Panc1 (cell line): ENCODE data around the gene KCTD13. TPM values are rescaled to one million over a fixed set of nuclear protein-coding genes. Genes with fewer than 3 reads are reported as not detected.

Source experiments
- ATAC-seq: fragments of 200-7000 bp; cut with Tn5 transposase; 2 replicates; pipeline ENCODE4 v1.9.1; 2020; ENCODE audit warnings: mild to moderate bottlenecking, moderate library complexity
- BruUV-seq: library from RNA; stranded (reverse); fragments of 400-500 nt; replicated peaks from 2 replicates; lab custom pipeline; 2021; lab: Mats Ljungman, UMichigan
- CTCF ChIA-PET: fragments of 300-600 bp; sonication (Branson Sonifier 250); formaldehyde crosslinking; loops from one replicate; lab custom pipeline; 2022; ENCODE audit warnings: antibody characterized with exemption; lab: Charles Lee
- POLR2A ChIA-PET: fragments of 300-600 bp; sonication (Branson Sonifier 250); formaldehyde crosslinking; loops from one replicate; lab custom pipeline; 2022; ENCODE audit warnings: antibody characterized with exemption; lab: Charles Lee
- DNase-seq: peaks from one replicate; pipeline ENCODE4 v3.0.0-alpha.2; 2010; ENCODE audit warnings: low read depth, low spot score
- H3K27ac ChIP-seq: 2 replicates; pipeline ENCODE4 v1.5.1; 2011; ENCODE audit warnings: mild to moderate bottlenecking, low read length, inconsistent platforms
- H3K27me3 ChIP-seq: fragments of 200-500 bp; sonication (Bioruptor generic); 2 replicates; pipeline ENCODE4 v1.6.0; 2014; ENCODE audit warnings: low read length, inconsistent platforms; ENCODE audit not compliant: control insufficient read depth, insufficient read depth
- H3K36me3 ChIP-seq: fragments of 200-500 bp; sonication (Bioruptor generic); 2 replicates; pipeline ENCODE4 v1.5.1; 2014; ENCODE audit warnings: inconsistent platforms, mild to moderate bottlenecking, low read length, moderate library complexity; ENCODE audit not compliant: control insufficient read depth, insufficient read depth
- H3K4me1 ChIP-seq: 2 replicates; pipeline ENCODE4 v1.5.1; 2011; ENCODE audit warnings: inconsistent platforms, mild to moderate bottlenecking, low read length, moderate library complexity; ENCODE audit not compliant: control insufficient read depth, insufficient read depth
- H3K4me3 ChIP-seq, 2 experiments: 2 replicates each; pipeline ENCODE4 v1.5.1; 2011 to 2012; ENCODE audit warnings: low read depth in 2 of 2, low read length in 2 of 2, mild to moderate bottlenecking in 2 of 2, inconsistent platforms in 1 of 2, moderate library complexity in 1 of 2
- H3K9me3 ChIP-seq: fragments of 200-500 bp; sonication (Bioruptor generic); 2 replicates; pipeline ENCODE4 v1.5.1; 2014; ENCODE audit warnings: low read depth, mild to moderate bottlenecking, inconsistent platforms, low read length, moderate library complexity; ENCODE audit not compliant: control insufficient read depth, insufficient read depth
- CTCF ChIP-seq: fragments of 450-650 bp; IDR thresholded peaks from 2 replicates; pipeline ENCODE4 v1.5.1; 2017; ENCODE audit warnings: mild to moderate bottlenecking
- POLR2AphosphoS5 ChIP-seq: IDR thresholded peaks from 2 replicates; pipeline ENCODE4 v1.6.1; 2012; ENCODE audit warnings: mild to moderate bottlenecking, low read depth, low read length, moderate library complexity
- REST ChIP-seq, 2 experiments: IDR thresholded peaks; 2 replicates each; pipeline ENCODE4 v1.6.1; 2011 to 2012; ENCODE audit warnings: low read depth in 2 of 2, control low read depth in 1 of 2, low read length in 1 of 2, mild to moderate bottlenecking in 1 of 2, moderate library complexity in 1 of 2; ENCODE audit not compliant: insufficient read depth in 1 of 2
- SIN3A ChIP-seq: IDR thresholded peaks from 2 replicates; pipeline ENCODE4 v1.6.1; 2012; ENCODE audit warnings: low read depth, mild to moderate bottlenecking, low read length, moderate library complexity, borderline replicate concordance; ENCODE audit not compliant: insufficient read depth
- TCF7L2 ChIP-seq: IDR thresholded peaks from 2 replicates; pipeline ENCODE4 v1.6.1; 2011; ENCODE audit warnings: mild to moderate bottlenecking, low read depth, low read length, inconsistent platforms
- in situ Hi-C: cut with HindIII; loops from 2 replicates; pipeline ENCODE4 v1.10.0; 2016; ENCODE audit warnings: low sequenced_read_pairs, low pct_unique_long_range_greater_than_20kb
- intact Hi-C: fragments of 100-400 bp; cut with micrococcal nuclease; formaldehyde crosslinking; loops from one replicate; pipeline ENCODE4 v1.10.0; 2022; ENCODE audit not compliant: unreplicated experiment
- total RNA-seq: library from RNA; stranded (reverse); gene quantifications from one replicate; pipeline ENCODE4 v1.2.1, GENCODE V29; 2021; ENCODE audit not compliant: unreplicated experiment

The KCTD13 gene
- total RNA-seq, 1 experiment from 2014 or later = 45.7 TPM

DNA sequence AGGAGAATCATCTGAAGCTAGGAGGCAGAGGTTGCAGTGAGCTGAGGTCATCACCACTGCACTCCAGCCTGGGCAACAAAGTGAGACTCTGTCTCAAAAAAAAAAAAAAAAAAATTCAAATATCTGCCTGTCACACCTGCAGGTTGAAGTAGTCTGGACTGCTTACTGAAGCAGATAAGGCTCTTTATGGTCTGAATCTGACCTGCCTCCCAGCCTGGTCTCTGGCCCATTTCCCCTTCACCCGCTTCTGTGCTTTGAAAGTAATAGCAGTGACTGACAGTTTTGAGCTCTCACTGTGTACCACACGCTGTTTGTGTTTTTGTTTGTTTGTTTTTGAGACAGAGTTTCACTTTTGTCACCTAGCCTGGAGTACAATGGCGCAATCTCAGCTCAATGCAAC is 32.5 kb downstream of the KCTD13 start:
- intact Hi-C loops = no loop called here
- CTCF ChIA-PET = no interaction called here

GRCh38 chr16:29892458-29892813 is 33.6 kb downstream of the KCTD13 start:
- no peak for ATAC-seq
- no peak overlapping the region for H3K27ac ChIP-seq
- H3K4me1 ChIP-seq = no peaks in the 10 kb centered on the region
- no peaks in the 10 kb centered on the region for H3K9me3 ChIP-seq
- no peak for DNase-seq
- intact Hi-C loops (no loop called here), in situ Hi-C loops (no loop called here)
- POLR2A ChIA-PET = no interaction called here
- no peaks in the 10 kb centered on the region for H3K27me3 ChIP-seq
- BruUV-seq = no TSS peak
- H3K36me3 ChIP-seq = no peaks in the 10 kb centered on the region
- no peak overlapping the region for H3K4me3 ChIP-seq
- CTCF ChIA-PET = no interaction called here
- TF ChIP-seq POLR2AphosphoS5 (no peak), CTCF (no peak)

More for the DNA sequence above, 32.5 kb downstream of the KCTD13 start:
- Histone ChIP-seq H3K36me3 (no peaks in the 10 kb centered on the region), H3K27ac (no peak overlapping the region), H3K27me3 (no peaks in the 10 kb centered on the region), H3K4me3 (no peak overlapping the region), H3K9me3 (no peaks in the 10 kb centered on the region), H3K4me1 (peaks cover 1% of the 10 kb centered on the region; the same call in 1 of the 2 replicates)
- no peak for ATAC-seq
- in situ Hi-C loops = no loop called here
- POLR2A ChIA-PET = no interaction called here
- TF ChIP-seq REST (IDR thresholded peaks at IDR 0.05; ENCODE audit: insufficient read depth in 1 of 2, low read depth in 2 of 2, low read length in 1 of 2) (no peak), TCF7L2 (no peak), CTCF (no peak), POLR2AphosphoS5 (no peak), SIN3A (no peak)
- no TSS peak for BruUV-seq
- no peak for DNase-seq
